Heart left ventricle (tissue), 16 donors: Measurements from ENCODE around the gene INTS11. TPM values are rescaled to one million over a fixed set of nuclear protein-coding genes. Genes with fewer than 3 reads are reported as not detected.
A peak's percentile ranks its signal among the peaks of the same experiment; 100 is the strongest.

Source experiments
- ATAC-seq, 4 donors: fragments of 200-7000 bp; cut with Tn5 transposase; one replicate each; pipeline ENCODE4 v1.9.1; 2020 to 2022; ENCODE audit warnings: moderate library complexity in 4 of 4, mild to moderate bottlenecking in 3 of 4, moderate number of reproducible peaks in 1 of 4
- DNase-seq, 5 donors: peaks; one replicate each; pipeline ENCODE4 v3.0.0-alpha.2; 2020
- H3K27ac ChIP-seq, 12 donors: fragments of 200-600 bp; sonication (generic) in 4 of 12; one replicate each; pipeline versions ENCODE4 v1.5.0 to v1.8.0; 2016 to 2022; ENCODE audit warnings: mild to moderate bottlenecking in 2 of 12
- H3K27me3 ChIP-seq, 9 donors: fragments of 200-600 bp; sonication (generic) in 2 of 9; one replicate each; pipeline versions ENCODE4 v1.5.1 to v1.8.0; 2016 to 2022; ENCODE audit warnings: mild to moderate bottlenecking in 3 of 9
- H3K36me3 ChIP-seq, 9 donors: fragments of 200-600 bp; sonication (generic) in 2 of 9; one replicate each; pipeline versions ENCODE4 v1.5.0 to v1.8.0; 2018 to 2022; ENCODE audit warnings: mild to moderate bottlenecking in 2 of 9
- H3K4me1 ChIP-seq, 12 donors: fragments of 200-600 bp; sonication (generic) in 4 of 12; one replicate each; pipeline versions ENCODE4 v1.5.0 to v1.8.0; 2016 to 2022; ENCODE audit warnings: mild to moderate bottlenecking in 3 of 12
- H3K4me3 ChIP-seq, 12 donors: fragments of 200-600 bp; sonication (generic) in 4 of 12; one replicate each; pipeline versions ENCODE4 v1.5.0 to v1.8.0; 2017 to 2022; ENCODE audit warnings: mild to moderate bottlenecking in 9 of 12, moderate library complexity in 4 of 12
- H3K9me3 ChIP-seq, 12 donors: fragments of 200-600 bp; sonication (generic) in 4 of 12; one replicate each; pipeline versions ENCODE4 v1.5.0 to v1.8.0; 2016 to 2022; ENCODE audit warnings: mild to moderate bottlenecking in 1 of 12
- CTCF ChIP-seq, 12 donors: fragments of 200-600 bp; sonication (generic) in 4 of 12; IDR thresholded peaks; one replicate each; pipeline versions ENCODE4 v1.5.0 to v1.8.0; 2018 to 2022; ENCODE audit warnings: antibody characterized with exemption in 12 of 12, mild to moderate bottlenecking in 5 of 12
- POLR2A ChIP-seq, 2 donors: fragments of 450-650 bp; IDR thresholded peaks; one replicate each; pipeline ENCODE4 v1.6.1; 2017; ENCODE audit warnings: antibody characterized with exemption in 2 of 2, mild to moderate bottlenecking in 2 of 2, moderate library complexity in 2 of 2
- WGBS, 4 donors: extraction: QIAGEN DNeasy Blood & Tissue Kit in 2 of 4; methylation state at CpG; one replicate each; pipeline versions ENCODE4 v1.1.5 to v1.1.7; 2013 to 2018; 5-methylcytosine and 5-hydroxymethylcytosine counted together
- intact Hi-C, 10 donors: fragments of 100-400 bp; cut with DNase I; formaldehyde crosslinking; loops; one replicate each; pipeline versions ENCODE4 v1.11.1 to v1.14.2; 2022
- polyA plus RNA-seq, 2 donors: library from polyadenylated mRNA; stranded (reverse); fragments of 200-250 nt; gene quantifications; one replicate each; pipeline ENCODE4 v1.2.3, GENCODE V29; 2013
- total RNA-seq, 9 donors: library from RNA; depleted of rRNA in 2 of 9; stranded (reverse); fragments of >200 nt in 2 of 9; fragmentation: NEBNext Ultra II Directional in 3 of 9; extraction: Animal tissue kit (Norgen Biotek cat#: 25700) in 3 of 9; gene quantifications; one replicate each; pipeline versions ENCODE4 v1.1.0 to v1.2.4, GENCODE V29; 2016 to 2023
- donor health status: ischemic (EF 13 %, LVEDD 7.1; RV severe dilation, severe dysfunction).
- donor health status: healthy with polysubstance abuse.
- donor health status: DM: no; HTN: yes; CAD: no.
- donor health status: DM: no; HTN: no; CAD: no.
- donor health status: ischemic (EF 25% LVEDD 6.9; RV normal size, moderate dysfunction).
- donor health status: ischemic (EF 25% LVEDD 5.7; RV mildly dilated, moderate dysfunction).
- donor health status: healthy.
- donor health status: DM: yes; HTN: yes; CAD: no.
- donor health status: ischemic (EF 35%, LVEDD 5.7; RV mildly dilated, moderate dysfunction).
- donor health status: nonischemic (EF 11% LVEDD 7.7; RV severe dilation, severe dysfunction).
- donor health status: DM: yes; HTN: yes; CAD: no.
- donor health status: PGD.
- donor health status: ischemic (EF 29% LVEDD 5.4; RV normal size, mild dysfunction).
- donor health status: nonischemic (EF 23%, LVEDD 6.1; RV moderate dilation, normal function).

The INTS11 gene
- total and polyA plus RNA-seq, 11 donors, result 46.8 to 117 (median 70.7) TPM

GRCh38 chr1:1328254-1328653 lies 3.8 kb upstream of the INTS11 start:
- 75 to 79% (median 78%) methylated on average over 11 to 15 of the region's 15 CpGs for whole genome bisulfite sequencing, 4 donors
- peak overlapping the region in 1 of 12 donors; percentile 38 for H3K27ac ChIP-seq
- TF ChIP-seq POLR2A (IDR thresholded peaks at IDR 0.05) (no peak), CTCF (IDR thresholded peaks at IDR 0.05) (no peak)

GRCh38 chr1:1327291-1327690 lies 2.8 kb upstream of the INTS11 start:
- TF ChIP-seq POLR2A (IDR thresholded peaks at IDR 0.05) (no peak), CTCF (IDR thresholded peaks at IDR 0.05) (no peak)
- Histone ChIP-seq H3K27ac (no peak overlapping the region), H3K4me3 (no peak overlapping the region), H3K27me3 (no peaks in the 10 kb centered on the region), H3K9me3 (no peaks in the 10 kb centered on the region), H3K36me3 (peaks cover 0 to 28% (median 22%) of the 10 kb centered on the region in 9 donors), H3K4me1 (peaks cover 7 to 75% (median 37%) of the 10 kb centered on the region in 12 donors)
- no peak for DNase-seq
- ATAC-seq, result no peak
- intact Hi-C loops, result no loop called here
- 83 to 93% (median 91%) methylated on average over 22 to 40 of the region's 40 CpGs for WGBS, 4 donors

More at GRCh38 chr1:1328254-1328653, 3.8 kb upstream of the INTS11 start:
- no peaks in the 10 kb centered on the region for H3K27me3 ChIP-seq
- intact Hi-C loops, result no loop called here
- no peaks in the 10 kb centered on the region for H3K9me3 ChIP-seq
- H3K4me3 ChIP-seq, result no peak overlapping the region
- DNase-seq (no peak), ATAC-seq (no peak)
- H3K4me1 ChIP-seq, result peaks cover 7 to 65% (median 31%) of the 10 kb centered on the region in 12 donors
- H3K36me3 ChIP-seq, result peaks cover 0 to 28% (median 22%) of the 10 kb centered on the region in 9 donors

DNA sequence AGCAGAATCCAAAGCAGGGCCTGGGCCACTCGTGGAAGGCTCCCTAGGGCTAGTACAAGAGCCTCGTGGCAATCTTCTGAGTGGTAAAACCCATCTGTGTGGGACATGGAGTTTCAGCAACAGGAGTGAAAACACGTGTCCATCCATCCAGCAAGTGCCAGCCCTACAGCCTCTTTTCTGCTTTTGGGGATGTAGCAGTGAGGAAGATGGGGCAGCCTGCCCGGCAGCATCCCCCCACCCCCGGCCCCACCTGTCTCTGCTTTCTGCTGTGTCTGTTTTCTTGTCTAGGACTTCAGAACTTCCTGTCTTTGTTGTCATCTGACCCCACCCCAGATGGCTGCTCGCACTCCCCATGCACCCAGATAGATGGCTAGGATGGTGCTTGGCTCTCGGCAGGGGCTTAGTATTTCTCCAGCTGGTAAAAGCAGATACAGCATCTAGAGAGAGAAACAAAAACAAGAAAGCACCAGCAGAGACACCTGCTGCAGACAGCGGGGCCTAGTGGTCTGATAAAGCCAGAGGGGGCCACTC lies 1.7 kb upstream of the INTS11 start:
- H3K9me3 ChIP-seq, result no peaks in the 10 kb centered on the region
- TF ChIP-seq CTCF (IDR thresholded peaks at IDR 0.05) (no peak), POLR2A (IDR thresholded peaks at IDR 0.05) (no peak)
- 23 to 39% (median 28%) methylated on average over 7 to 8 of the region's 8 CpGs for WGBS, 4 donors
- no peak for DNase-seq
- ATAC-seq, result no peak
- H3K27me3 ChIP-seq, result no peaks in the 10 kb centered on the region
- intact Hi-C loops, result no loop called here
- H3K36me3 ChIP-seq, result peaks cover 0 to 28% (median 22%) of the 10 kb centered on the region in 9 donors
- H3K4me1 ChIP-seq, result peaks cover 7 to 81% (median 43%) of the 10 kb centered on the region in 12 donors
- H3K4me3 ChIP-seq, result peak overlapping the region; percentile 73 to 100 (median 95)
- H3K27ac ChIP-seq, result peak overlapping the region in 11 of 12 donors; percentile 24 to 98 (median 96)

DNA sequence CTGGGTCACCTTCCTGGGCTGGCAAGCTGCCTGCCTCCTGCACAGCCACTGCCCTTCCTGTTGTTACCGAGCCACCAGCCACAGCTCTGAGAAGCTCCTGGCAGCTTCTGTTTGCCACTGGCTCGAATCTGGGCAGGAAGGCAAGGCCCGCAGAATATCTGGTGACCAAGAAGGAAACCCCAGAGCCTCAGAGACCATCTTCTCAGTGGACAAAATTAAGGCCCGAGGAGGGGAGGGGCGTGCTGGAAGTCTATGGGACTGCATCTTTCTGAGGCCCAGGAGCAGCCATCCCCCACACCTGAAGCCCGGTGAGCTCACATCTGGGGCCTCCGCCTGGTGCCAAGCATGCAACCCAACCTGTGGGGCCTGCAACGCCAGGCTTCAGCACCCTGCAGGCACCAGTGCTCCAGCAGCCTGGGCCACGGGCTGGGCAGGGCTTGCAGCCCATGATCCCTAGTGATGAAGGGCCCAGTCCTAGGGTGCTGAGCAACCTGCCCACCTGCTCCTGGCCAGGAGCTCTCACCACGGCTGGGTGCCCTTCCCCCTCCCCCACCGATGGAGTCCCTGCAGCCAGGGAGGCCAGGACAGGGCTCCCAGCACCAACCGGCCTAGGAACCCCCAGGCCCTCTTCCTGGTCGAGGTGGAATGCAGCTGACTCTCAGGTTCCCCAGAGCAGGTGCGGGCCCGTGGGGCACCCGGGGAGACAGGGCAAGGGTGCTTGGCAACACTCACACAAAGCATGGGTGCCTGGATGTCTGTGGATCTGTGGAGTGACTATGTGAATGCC lies 1.0 kb upstream of the INTS11 start:
- 20 to 40% (median 28%) methylated on average over 4 to 16 of the region's 16 CpGs for WGBS, 4 donors
- no peaks in the 10 kb centered on the region for H3K9me3 ChIP-seq
- peaks cover 0 to 30% (median 25%) of the 10 kb centered on the region in 9 donors for H3K36me3 ChIP-seq
- peak overlapping the region; percentile 73 to 100 (median 95) for H3K4me3 ChIP-seq
- peak overlapping the region; percentile 88 to 98 (median 96) for H3K27ac ChIP-seq
- TF ChIP-seq POLR2A (IDR thresholded peaks at IDR 0.05) (no peak), CTCF (IDR thresholded peaks at IDR 0.05) (no peak)
- intact Hi-C loops, result loop anchor here in 1 of 10 donors (2.0 kb wide), 1 partner anchor 23 kb away; the partner anchor contains the start of gene DVL1
- H3K4me1 ChIP-seq, result peaks cover 7 to 81% (median 44%) of the 10 kb centered on the region in 12 donors
- ATAC-seq (peak in 2 of 4 donors; percentile 47 to 75), DNase-seq (peak in 4 of 5 donors; percentile 67 to 88 (median 80))
- no peaks in the 10 kb centered on the region for H3K27me3 ChIP-seq
